Sigmoid colon (tissue), 7 donors: ENCODE results near the gene ZBTB21. TPM values are rescaled to one million over a fixed set of nuclear protein-coding genes. Genes with fewer than 3 reads are reported as not detected.

ENCODE experiments used
- DNase-seq: peaks from one replicate; pipeline ENCODE4 v3.0.0-alpha.2; 2019
- H3K27ac ChIP-seq, 4 donors: fragments of 200-600 bp; sonication (generic); one replicate each; pipeline ENCODE4 v1.5.1; 2016 to 2019; ENCODE audit warnings: mild to moderate bottlenecking in 1 of 4
- H3K27me3 ChIP-seq, 3 donors: fragments of 200-600 bp; sonication (generic); one replicate each; pipeline ENCODE4 v1.5.1; 2019; ENCODE audit warnings: mild to moderate bottlenecking in 1 of 3
- H3K36me3 ChIP-seq, 4 donors: fragments of 200-600 bp; sonication (generic); one replicate each; pipeline ENCODE4 v1.5.1; 2016 to 2019
- H3K4me1 ChIP-seq, 4 donors: fragments of 200-600 bp; sonication (generic); one replicate each; pipeline ENCODE4 v1.5.1; 2017 to 2019
- H3K4me3 ChIP-seq, 4 donors: fragments of 200-600 bp; sonication (generic); one replicate each; pipeline ENCODE4 v1.5.1; 2017 to 2019; ENCODE audit warnings: mild to moderate bottlenecking in 2 of 4, moderate library complexity in 1 of 4
- H3K9me3 ChIP-seq, 4 donors: fragments of 200-600 bp in 3 of 4; sonication (generic) in 3 of 4; one replicate each; pipeline versions ENCODE4 v1.5.1 to v1.6.1; 2013 to 2019
- CTCF ChIP-seq, 4 experiments: fragments of 450-650 bp in 3 of 4; fragments of 200-600 bp in 1 of 4; IDR thresholded peaks; one replicate each; pipeline ENCODE4 v1.5.1; 2016 to 2019; ENCODE audit warnings: antibody characterized with exemption in 4 of 4, mild to moderate bottlenecking in 3 of 4, moderate library complexity in 2 of 4
- EP300 ChIP-seq, 4 donors: sonication (generic); formaldehyde crosslinking; IDR thresholded peaks; one replicate each; pipeline ENCODE4 v1.6.1; 2017; ENCODE audit warnings: antibody characterized with exemption in 4 of 4
- POLR2A ChIP-seq, 2 donors: fragments of 450-650 bp; IDR thresholded peaks; one replicate each; pipeline ENCODE4 v1.6.1; 2016; ENCODE audit warnings: antibody characterized with exemption in 2 of 2, mild to moderate bottlenecking in 2 of 2, moderate library complexity in 2 of 2
- POLR2AphosphoS5 ChIP-seq, 4 donors: sonication (generic); formaldehyde crosslinking; IDR thresholded peaks; one replicate each; pipeline ENCODE4 v1.6.1; 2017; ENCODE audit warnings: antibody characterized with exemption in 4 of 4
- WGBS, 2 donors: extraction: QIAGEN DNeasy Blood & Tissue Kit; methylation state at CpG; one replicate each; pipeline ENCODE4 v1.1.7; 2013; 5-methylcytosine and 5-hydroxymethylcytosine counted together
- intact Hi-C: fragments of 100-400 bp; cut with DNase I; formaldehyde crosslinking; loops from one replicate; pipeline ENCODE4 v1.15.1; 2023
- polyA plus RNA-seq, 3 donors: library from polyadenylated mRNA; stranded (reverse); fragments of 200-250 nt; gene quantifications; one replicate each; pipeline ENCODE4 v1.2.3, GENCODE V29; 2013
- total RNA-seq, 4 donors: library from RNA; depleted of rRNA; stranded (reverse); fragments of >200 nt; gene quantifications; one replicate each; pipeline ENCODE4 v1.1.0, GENCODE V29; 2016
- donor health status: healthy with polysubstance abuse.
- donor health status: Bipolar disorder and iron deficiency.
- donor health status: healthy.

The ZBTB21 gene
- total and polyA plus RNA-seq, 7 donors: 1.8 to 14.7 (median 6.9) TPM

- intact Hi-C loops: loop anchor here (10.0 kb wide), 1 partner anchor 208 kb away; no protein-coding TSS in a partner anchor
- no peaks in the 10 kb centered on the region for H3K4me1 ChIP-seq
- WGBS, 2 donors: 91 to 92% methylated on average over 2 of the region's 2 CpGs
These were observed 6.9 kb upstream of the ZBTB21 start for GRCh38 chr21:42017022-42017421.

GRCh38 chr21:42016364-42016985 is 6.3 kb upstream of the ZBTB21 start:
- Histone ChIP-seq H3K9me3 (no peaks in the 10 kb centered on the region), H3K36me3 (no peaks in the 10 kb centered on the region), H3K4me1 (peaks cover 0 to 1% (median 0%) of the 10 kb centered on the region in 4 donors), H3K27ac (no peak overlapping the region), H3K27me3 (no peaks in the 10 kb centered on the region), H3K4me3 (no peak overlapping the region)
- DNase-seq: peak; percentile 41
- WGBS, 2 donors: 90 to 92% methylated on average over 19 of the region's 19 CpGs
- intact Hi-C loops: loop anchor here (10.0 kb wide), 1 partner anchor 208 kb away; no protein-coding TSS in a partner anchor
- no peak for TF ChIP-seq CTCF (IDR thresholded peaks at IDR 0.05)
- TF ChIP-seq EP300 (IDR thresholded peaks at IDR 0.05): no peak
- TF ChIP-seq POLR2AphosphoS5 (IDR thresholded peaks at IDR 0.05): no peak
- no peak for TF ChIP-seq POLR2A (IDR thresholded peaks at IDR 0.05)

More at GRCh38 chr21:42017022-42017421, 6.9 kb upstream of the ZBTB21 start:
- no peaks in the 10 kb centered on the region for H3K36me3 ChIP-seq
- TF ChIP-seq POLR2A (IDR thresholded peaks at IDR 0.05) (no peak), POLR2AphosphoS5 (IDR thresholded peaks at IDR 0.05) (no peak), CTCF (IDR thresholded peaks at IDR 0.05) (no peak), EP300 (IDR thresholded peaks at IDR 0.05) (no peak)
- DNase-seq: no peak
- H3K27ac ChIP-seq: no peak overlapping the region
- no peaks in the 10 kb centered on the region for H3K9me3 ChIP-seq
- no peak overlapping the region for H3K4me3 ChIP-seq
- H3K27me3 ChIP-seq: no peaks in the 10 kb centered on the region

- no peak overlapping the region for H3K4me3 ChIP-seq
- peaks cover 0 to 11% (median 4%) of the 10 kb centered on the region in 4 donors for H3K4me1 ChIP-seq
- intact Hi-C loops: loop anchor here (5.0 to 10.0 kb wide), 3 partner anchors 82 to 211 kb away; no protein-coding TSS in a partner anchor
- no peak for TF ChIP-seq EP300 (IDR thresholded peaks at IDR 0.05)
- no peak for TF ChIP-seq CTCF (IDR thresholded peaks at IDR 0.05)
- no peak for TF ChIP-seq POLR2AphosphoS5 (IDR thresholded peaks at IDR 0.05)
- no peak for TF ChIP-seq POLR2A (IDR thresholded peaks at IDR 0.05)
- H3K9me3 ChIP-seq: no peaks in the 10 kb centered on the region
- H3K27me3 ChIP-seq: no peaks in the 10 kb centered on the region
- 91 to 95% methylated on average over 7 of the region's 7 CpGs for WGBS, 2 donors
- no peaks in the 10 kb centered on the region for H3K36me3 ChIP-seq
- no peak overlapping the region for H3K27ac ChIP-seq
- no peak for DNase-seq
These were observed 3.8 kb upstream of the ZBTB21 start for GRCh38 chr21:42013931-42014330.

GRCh38 chr21:42013376-42013775 is 3.2 kb upstream of the ZBTB21 start:
- no peak overlapping the region for H3K4me3 ChIP-seq
- H3K9me3 ChIP-seq: no peaks in the 10 kb centered on the region
- no peaks in the 10 kb centered on the region for H3K27me3 ChIP-seq
- 86 to 89% methylated on average over 4 of the region's 4 CpGs for WGBS, 2 donors
- intact Hi-C loops: loop anchor here (5.0 to 10.0 kb wide), 3 partner anchors 81 to 211 kb away; no protein-coding TSS in a partner anchor
- TF ChIP-seq POLR2AphosphoS5 (IDR thresholded peaks at IDR 0.05) (no peak), CTCF (IDR thresholded peaks at IDR 0.05) (no peak), EP300 (IDR thresholded peaks at IDR 0.05) (no peak), POLR2A (IDR thresholded peaks at IDR 0.05) (no peak)
- no peaks in the 10 kb centered on the region for H3K36me3 ChIP-seq
- no peak overlapping the region for H3K27ac ChIP-seq
- H3K4me1 ChIP-seq: peaks cover 0 to 16% (median 8%) of the 10 kb centered on the region in 4 donors
- no peak for DNase-seq
